Neural cell (in vitro differentiated cells): ENCODE data around the gene DYNC2LI1. TPM values are rescaled to one million over a fixed set of nuclear protein-coding genes. Genes with fewer than 3 reads are reported as not detected.

ENCODE experiments used
- H2AFZ ChIP-seq: fragments of 200-600, 300-800 bp; sonication (generic), shearing (Covaris generic); 2 replicates; pipeline ENCODE4 v1.6.0; 2014; ENCODE audit warnings: low read depth, mild to moderate bottlenecking, antibody characterized with exemption, low read length, moderate library complexity
- H3F3A ChIP-seq: fragments of 200-600 bp; shearing (Covaris generic); 2 replicates; pipeline ENCODE4 v1.6.1; 2016; ENCODE audit warnings: mild to moderate bottlenecking, moderate library complexity, mixed read lengths, antibody characterized with exemption, low read length; ENCODE audit not compliant: insufficient read depth, poor library complexity, severe bottlenecking
- H3K27ac ChIP-seq: fragments of 200-600, 300-800 bp; sonication (generic), shearing (Covaris generic); 2 replicates; pipeline ENCODE4 v1.5.1; 2014; ENCODE audit warnings: mild to moderate bottlenecking, low read length, moderate library complexity
- H3K27me3 ChIP-seq: fragments of 300-800, 200-600 bp; sonication (generic), shearing (Covaris generic); 2 replicates; pipeline ENCODE4 v1.6.0; 2014; ENCODE audit warnings: mild to moderate bottlenecking, low read depth, low read length, moderate library complexity; ENCODE audit not compliant: insufficient read depth
- H3K36me3 ChIP-seq: fragments of 300-800, 200-600 bp; sonication (generic), shearing (Covaris generic); 2 replicates; pipeline ENCODE4 v1.5.1; 2014; ENCODE audit warnings: mild to moderate bottlenecking, antibody characterized with exemption, low read length, moderate library complexity; ENCODE audit not compliant: insufficient read depth
- H3K4me2 ChIP-seq: fragments of 300-800, 200-600 bp; sonication (generic), shearing (Covaris generic); 2 replicates; pipeline ENCODE4 v1.6.0; 2014; ENCODE audit warnings: mild to moderate bottlenecking, low read length
- H3K4me3 ChIP-seq: fragments of 300-800, 200-600 bp; sonication (generic), shearing (Covaris generic); 2 replicates; pipeline ENCODE4 v1.5.1; 2014; ENCODE audit warnings: mild to moderate bottlenecking, low read length, moderate library complexity
- H3K79me2 ChIP-seq: fragments of 200-600 bp; shearing (Covaris generic); replicated peaks from 2 replicates; pipeline ENCODE4 v1.6.0; 2014; ENCODE audit warnings: mild to moderate bottlenecking, low read length, moderate library complexity; ENCODE audit not compliant: insufficient read depth
- H3K9ac ChIP-seq: fragments of 300-800, 200-600 bp; sonication (generic), shearing (Covaris generic); 2 replicates; pipeline ENCODE4 v1.6.1; 2016; ENCODE audit warnings: mild to moderate bottlenecking, low read length, mixed read lengths
- H3K9me2 ChIP-seq: fragments of 200-600 bp; shearing (Covaris generic); 2 replicates; pipeline ENCODE4 v1.6.1; 2016; ENCODE audit warnings: mild to moderate bottlenecking, low read length, mixed read lengths; ENCODE audit not compliant: insufficient read depth
- H3K9me3 ChIP-seq: fragments of 200-600, 300-800 bp; sonication (generic), shearing (Covaris generic); 2 replicates; pipeline ENCODE4 v1.6.1; 2016; ENCODE audit warnings: mild to moderate bottlenecking, mixed run types, low read length, moderate library complexity, mixed read lengths
- H4K20me1 ChIP-seq: fragments of 200-600 bp; shearing (Covaris generic); 2 replicates; pipeline ENCODE4 v1.6.1; 2016; ENCODE audit warnings: mild to moderate bottlenecking, mixed run types; ENCODE audit not compliant: insufficient read depth
- CTCF ChIP-seq: fragments of 450-650 bp; IDR thresholded peaks from 2 replicates; pipeline ENCODE4 v1.5.1; 2014; ENCODE audit warnings: antibody characterized with exemption, mild to moderate bottlenecking, moderate library complexity; ENCODE audit not compliant: poor library complexity, severe bottlenecking
- EP300 ChIP-seq: fragments of 450-650 bp; conservative IDR thresholded peaks from 2 replicates; pipeline ENCODE4 v1.6.1; 2014; ENCODE audit warnings: antibody characterized with exemption, mild to moderate bottlenecking, moderate library complexity; ENCODE audit not compliant: poor library complexity, severe bottlenecking
- EZH2 ChIP-seq: fragments of 200-600, 300-800 bp; shearing (Covaris generic), sonication (generic); IDR thresholded peaks from 2 replicates; pipeline ENCODE4 v1.6.1; 2014; ENCODE audit warnings: antibody characterized with exemption, low read length, borderline replicate concordance, mild to moderate bottlenecking; ENCODE audit not compliant: insufficient read depth, poor library complexity, severe bottlenecking
- MXI1 ChIP-seq: fragments of 450-650 bp; conservative IDR thresholded peaks from 2 replicates; pipeline ENCODE4 v1.6.1; 2014; ENCODE audit warnings: antibody characterized with exemption, mild to moderate bottlenecking; ENCODE audit not compliant: poor library complexity, severe bottlenecking
- POLR2AphosphoS5 ChIP-seq: IDR thresholded peaks from 2 replicates; pipeline ENCODE4 v1.6.1; 2012
- RAD21 ChIP-seq: fragments of 450-650 bp; conservative IDR thresholded peaks from 2 replicates; pipeline ENCODE4 v1.6.1; 2014; ENCODE audit warnings: antibody characterized with exemption, mild to moderate bottlenecking, moderate library complexity
- REST ChIP-seq: IDR thresholded peaks from 2 replicates; pipeline ENCODE4 v1.6.1; 2012; ENCODE audit warnings: borderline replicate concordance
- SMC3 ChIP-seq: fragments of 450-650 bp; conservative IDR thresholded peaks from 2 replicates; pipeline ENCODE4 v1.6.1; 2014; ENCODE audit warnings: antibody characterized with exemption, mild to moderate bottlenecking, moderate library complexity; ENCODE audit not compliant: poor library complexity
- TAF1 ChIP-seq: IDR thresholded peaks from 2 replicates; pipeline ENCODE4 v1.6.1; 2012; ENCODE audit warnings: low read depth
- polyA plus RNA-seq: library from polyadenylated mRNA; depleted of rRNA; stranded (reverse); fragments of >200 nt; gene quantifications from 2 replicates; pipeline ENCODE4 v1.2.3, GENCODE V29; 2014

Gene DYNC2LI1
- polyA plus RNA-seq, 1 donor from 2014 or later = 80.6 TPM

GRCh38 chr2:43749583-43749982 is 24.3 kb upstream of the DYNC2LI1 start:
- no peak overlapping the region for H3K27ac ChIP-seq
- H3K4me2 ChIP-seq = no peak overlapping the region
- H3K79me2 ChIP-seq = no peaks in the 10 kb centered on the region
- H2AFZ ChIP-seq = no peak overlapping the region
- no peaks in the 10 kb centered on the region for H3K36me3 ChIP-seq
- no peaks in the 10 kb centered on the region for H4K20me1 ChIP-seq
- H3F3A ChIP-seq = no peaks in the 10 kb centered on the region
- no peak for TF ChIP-seq EZH2
- no peak for TF ChIP-seq REST
- no peak for TF ChIP-seq CTCF
- TF ChIP-seq SMC3 = no peak
- TF ChIP-seq TAF1 = no peak
- TF ChIP-seq EP300 = no peak
- no peak for TF ChIP-seq MXI1
- no peak for TF ChIP-seq RAD21
- TF ChIP-seq POLR2AphosphoS5 = no peak
- no peaks in the 10 kb centered on the region for H3K9me2 ChIP-seq
- no peak overlapping the region for H3K9ac ChIP-seq
- H3K4me3 ChIP-seq = no peak overlapping the region
- no peaks in the 10 kb centered on the region for H3K27me3 ChIP-seq
- no peaks in the 10 kb centered on the region for H3K9me3 ChIP-seq

GRCh38 chr2:43751476-43751990 is 22.3 kb upstream of the DYNC2LI1 start:
- Histone ChIP-seq H3K9ac (no peak overlapping the region), H4K20me1 (no peaks in the 10 kb centered on the region), H3K9me3 (no peaks in the 10 kb centered on the region), H3K4me2 (no peak overlapping the region), H3K4me3 (no peak overlapping the region), H3K27me3 (no peaks in the 10 kb centered on the region), H3F3A (no peaks in the 10 kb centered on the region), H3K27ac (no peak overlapping the region), H3K9me2 (no peaks in the 10 kb centered on the region), H3K79me2 (no peaks in the 10 kb centered on the region), H3K36me3 (no peaks in the 10 kb centered on the region), H2AFZ (no peak overlapping the region)
- TF ChIP-seq CTCF = no peak
